HK-2 (cell line): ENCODE data around the gene VKORC1.

ENCODE experiments used
- DNase-seq: peaks from one replicate; pipeline ENCODE4 v3.0.0-alpha.2; 2018; ENCODE audit not compliant: unreplicated experiment

VKORC1 gene

DNA sequence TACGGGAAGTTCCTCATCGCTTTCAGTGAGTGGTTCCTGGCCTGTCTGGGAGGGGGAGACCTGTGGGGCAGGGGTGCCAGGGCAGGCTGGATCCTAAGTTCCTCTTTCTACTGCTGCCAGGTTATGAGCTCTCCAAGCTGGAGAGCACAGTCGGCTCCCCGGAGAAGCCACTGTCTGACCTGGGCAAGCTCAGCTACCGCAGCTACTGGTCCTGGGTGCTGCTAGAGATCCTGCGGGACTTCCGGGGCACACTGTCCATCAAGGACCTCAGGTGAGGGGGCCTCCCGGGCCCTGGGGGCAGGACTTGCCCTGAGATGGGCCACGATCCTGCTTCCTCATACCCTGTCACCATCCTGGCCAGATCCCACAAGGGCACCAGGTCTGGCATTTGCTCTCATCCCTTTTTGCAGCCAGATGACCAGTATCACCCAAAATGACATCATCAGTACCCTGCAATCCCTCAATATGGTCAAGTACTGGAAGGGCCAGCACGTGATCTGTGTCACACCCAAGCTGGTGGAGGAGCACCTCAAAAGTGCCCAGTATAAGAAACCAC lies 35.8 kb upstream of the VKORC1 start:
- no peak for DNase-seq

DNA sequence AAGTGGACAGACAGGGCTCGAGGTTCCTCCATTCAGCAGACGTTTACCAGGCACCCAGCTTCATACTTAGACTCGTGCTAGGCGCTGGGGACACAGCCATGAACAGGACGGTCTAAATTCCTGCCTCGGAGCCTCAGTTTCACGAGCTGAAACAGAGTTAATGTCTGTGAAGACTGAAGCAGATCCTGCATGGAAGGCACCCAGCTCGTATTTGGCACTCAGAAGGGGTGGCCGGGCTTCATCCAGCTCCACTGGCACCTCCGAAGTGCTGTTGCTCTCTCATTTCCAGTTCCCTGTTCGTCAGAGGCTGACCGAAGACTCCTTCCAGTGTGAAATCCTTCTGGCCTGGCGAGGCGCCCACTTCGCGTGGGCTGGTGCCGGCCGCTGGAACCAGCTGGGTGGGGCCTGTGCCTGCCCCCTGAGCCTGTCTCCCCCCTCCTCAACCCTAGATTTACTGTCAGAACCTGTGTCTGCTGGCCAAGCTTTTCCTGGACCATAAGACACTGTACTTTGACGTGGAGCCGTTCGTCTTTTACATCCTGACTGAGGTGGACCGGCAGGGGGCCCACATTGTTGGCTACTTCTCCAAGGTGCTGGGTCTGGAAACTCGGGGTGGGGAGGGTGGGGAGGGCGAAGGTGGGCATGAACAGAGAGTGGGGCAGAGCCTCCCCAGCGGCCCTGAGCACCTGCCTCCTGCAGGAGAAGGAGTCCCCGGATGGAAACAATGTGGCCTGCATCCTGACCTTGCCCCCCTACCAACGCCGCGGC lies 35.2 kb upstream of the VKORC1 start:
- no peak for DNase-seq

GRCh38 chr16:31128711-31129567 lies 34.3 kb upstream of the VKORC1 start:
- DNase-seq: no peak

DNA sequence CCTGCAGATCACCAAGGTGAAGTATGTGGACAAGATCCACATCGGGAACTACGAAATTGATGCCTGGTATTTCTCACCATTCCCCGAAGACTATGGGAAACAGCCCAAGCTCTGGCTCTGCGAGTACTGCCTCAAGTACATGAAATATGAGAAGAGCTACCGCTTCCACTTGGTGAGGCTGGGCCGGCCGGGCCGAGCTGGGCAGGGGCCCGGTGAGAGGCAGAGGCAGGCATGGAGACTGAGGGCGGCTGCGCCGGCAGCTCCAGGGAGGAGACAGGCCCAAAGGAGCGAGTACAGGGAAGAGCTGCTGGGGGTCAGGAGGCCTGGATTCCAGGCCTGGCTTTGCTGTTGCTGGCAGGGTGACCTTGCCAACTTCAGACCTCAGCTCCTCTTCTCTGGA lies 32.6 kb upstream of the VKORC1 start:
- DNase-seq: no peak

DNA sequence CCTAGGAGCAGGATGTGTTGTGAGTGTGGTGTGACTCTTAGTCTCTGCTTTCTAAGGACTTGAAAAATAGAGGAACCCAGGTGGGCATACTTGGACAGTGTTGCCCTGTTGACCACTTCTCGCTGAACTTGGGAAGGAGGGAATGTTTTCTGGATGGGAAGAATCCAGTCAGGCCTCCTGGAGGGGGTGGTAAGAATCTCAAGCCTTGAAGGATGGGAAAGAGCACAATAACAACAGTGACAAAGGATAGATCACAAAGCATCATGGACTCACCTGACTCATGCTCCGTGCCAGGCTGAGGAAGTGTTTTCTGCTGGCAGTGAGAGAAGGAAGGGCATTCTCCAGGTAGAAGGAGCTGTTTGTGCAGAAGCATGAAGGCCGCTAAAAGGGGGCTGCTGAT lies 31.2 kb upstream of the VKORC1 start:
- no peak for DNase-seq

DNA sequence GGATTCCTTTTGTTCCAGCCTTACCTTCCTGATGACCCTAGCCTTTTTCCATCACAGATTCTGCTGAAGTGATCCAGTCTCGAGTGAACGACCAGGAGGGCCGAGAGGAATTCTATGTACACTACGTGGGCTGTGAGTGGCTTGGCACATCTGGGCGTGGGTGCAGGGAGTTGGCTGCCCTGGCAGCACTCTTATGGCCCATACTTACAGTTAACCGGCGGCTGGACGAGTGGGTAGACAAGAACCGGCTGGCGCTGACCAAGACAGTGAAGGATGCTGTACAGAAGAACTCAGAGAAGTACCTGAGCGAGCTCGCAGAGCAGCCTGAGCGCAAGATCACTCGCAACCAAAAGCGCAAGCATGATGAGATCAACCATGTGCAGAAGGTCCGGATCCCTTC lies 25.5 kb upstream of the VKORC1 start:
- DNase-seq: no peak

- no peak for DNase-seq
Observed at GRCh38 chr16:31118223-31119155, 23.9 kb upstream of the VKORC1 start.

- peak; percentile 99 for DNase-seq
Observed at GRCh38 chr16:31117384-31118222, 23.0 kb upstream of the VKORC1 start, which contains the start of gene KAT8. TSS of gene KAT8 (plus strand) at chr16:31117664. CDS start at chr16:31117682, 18 bp downstream.

DNA sequence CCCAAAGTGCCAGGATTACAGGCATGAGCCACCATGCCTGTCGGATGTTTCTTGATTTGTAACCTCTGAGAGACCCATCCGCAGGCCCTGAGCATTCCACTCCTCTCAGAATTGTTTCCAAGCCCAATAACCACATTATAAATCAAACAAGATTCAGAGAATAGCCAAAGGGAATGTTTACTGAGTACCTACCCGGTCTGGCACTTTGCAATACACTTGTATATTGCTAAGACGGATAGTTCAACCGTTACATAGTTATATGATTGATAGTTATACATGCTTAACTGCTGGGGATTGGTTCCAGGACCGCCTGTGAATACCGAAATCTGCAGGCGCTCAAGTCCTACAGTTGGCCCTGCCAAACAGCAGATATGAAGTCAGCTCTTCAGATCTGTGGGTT lies 19.9 kb upstream of the VKORC1 start:
- DNase-seq: no peak

DNA sequence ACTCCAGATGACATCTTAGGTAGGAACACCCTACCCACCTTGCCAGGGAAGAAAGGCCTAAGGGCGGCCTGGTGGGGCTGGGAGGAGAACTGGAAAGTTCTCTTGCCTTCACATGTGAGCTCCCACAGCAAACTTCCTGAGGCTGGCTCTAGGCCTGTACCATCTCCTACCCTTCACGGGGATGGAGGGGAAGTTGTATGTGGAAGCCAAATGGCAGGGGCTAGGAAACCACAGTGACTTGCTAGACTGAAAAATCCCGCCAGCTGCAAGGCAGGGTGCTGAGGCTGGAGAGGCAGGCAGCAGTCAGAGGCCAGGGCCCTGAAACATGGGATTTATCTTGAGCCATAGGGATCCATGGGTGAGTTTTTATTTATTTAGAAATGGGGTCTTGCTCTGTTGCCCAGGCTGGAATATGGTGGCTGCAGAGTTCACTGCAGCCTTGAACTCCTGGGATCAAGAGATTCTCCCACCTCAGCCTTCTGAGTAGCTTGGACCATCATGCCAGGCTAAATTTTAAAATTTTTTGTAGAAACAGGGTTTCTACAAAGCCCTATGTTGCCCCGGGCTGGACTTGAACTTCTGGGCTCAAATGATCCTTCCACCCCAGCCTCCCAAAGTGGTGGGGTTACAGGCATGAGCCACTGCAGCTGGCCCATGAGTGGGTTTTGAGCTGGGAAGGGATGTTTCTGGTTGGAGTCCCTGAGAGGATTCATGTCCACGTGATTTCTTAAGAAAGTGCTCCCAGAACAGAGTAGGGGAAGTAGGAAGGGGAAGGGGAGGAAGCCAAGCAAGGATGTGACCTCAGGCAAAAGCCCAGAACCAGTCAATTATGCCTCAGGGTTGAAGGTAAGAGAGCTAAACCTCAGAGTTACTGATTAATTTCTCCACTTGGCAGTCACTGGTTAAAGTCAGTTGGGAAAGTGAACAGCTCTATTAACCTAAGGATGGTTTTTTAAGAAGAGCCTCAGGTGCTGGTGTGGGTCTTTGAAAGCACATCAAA lies 18.8 kb upstream of the VKORC1 start:
- peak; percentile 71 for DNase-seq

DNA sequence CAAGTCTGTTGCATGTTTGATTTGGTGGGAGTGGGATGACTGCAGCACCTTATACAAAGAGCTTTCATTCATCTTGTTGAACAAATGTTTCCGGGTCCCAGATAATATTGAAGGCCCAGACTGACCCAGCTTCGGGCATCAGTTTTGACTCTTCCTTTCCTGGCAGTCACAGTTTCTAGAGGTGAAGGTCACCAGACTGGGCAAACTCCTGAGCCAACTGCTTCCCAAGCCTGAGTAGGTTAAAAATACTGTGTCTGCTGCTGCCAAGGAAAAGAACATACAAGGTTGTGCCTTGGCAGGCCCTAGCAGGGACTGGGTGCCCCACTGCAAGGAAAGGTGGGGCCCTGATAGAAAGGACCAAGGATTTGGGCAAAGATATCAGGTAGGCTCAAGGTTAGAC lies 18.1 kb upstream of the VKORC1 start:
- no peak for DNase-seq

- DNase-seq: no peak
Observed at GRCh38 chr16:31111881-31112466, 17.4 kb upstream of the VKORC1 start.

DNA sequence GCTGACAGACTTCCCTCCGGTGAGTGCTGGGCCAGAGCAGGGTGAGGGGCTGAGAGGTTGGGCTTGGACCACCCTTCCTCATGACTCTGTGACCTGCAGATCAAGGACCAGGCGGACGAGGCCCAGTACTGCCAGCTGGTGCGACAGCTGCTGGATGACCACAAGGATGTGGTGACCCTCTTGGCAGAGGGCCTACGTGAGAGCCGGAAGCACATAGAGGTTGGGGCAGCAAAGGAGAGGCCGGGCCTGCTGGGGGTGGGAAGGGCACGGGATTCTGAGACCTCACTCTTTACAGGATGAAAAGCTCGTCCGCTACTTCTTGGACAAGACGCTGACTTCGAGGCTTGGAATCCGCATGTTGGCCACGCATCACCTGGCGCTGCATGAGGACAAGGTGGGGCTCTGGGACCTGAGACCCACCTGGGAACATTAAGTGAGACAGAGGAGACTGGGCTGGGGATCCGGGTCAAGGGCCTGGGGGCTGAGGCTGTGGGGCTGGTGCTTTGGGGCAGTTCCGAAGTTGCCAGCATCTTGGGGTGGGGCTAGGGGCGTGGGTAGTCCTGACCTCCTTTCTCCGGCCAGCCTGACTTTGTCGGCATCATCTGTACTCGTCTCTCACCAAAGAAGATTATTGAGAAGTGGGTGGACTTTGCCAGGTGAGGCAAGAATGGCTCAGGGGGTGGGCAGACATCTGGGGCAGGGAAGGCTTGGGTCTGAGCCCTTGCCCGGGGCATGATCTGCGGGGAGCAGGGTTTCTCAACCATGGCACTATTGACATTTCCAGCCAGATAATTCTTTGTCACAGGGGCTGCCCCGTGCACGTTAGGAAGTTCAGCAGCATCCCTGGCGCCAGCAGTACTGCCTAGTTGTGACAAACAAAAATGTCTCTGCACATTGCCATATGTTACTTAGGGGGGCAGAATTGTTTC lies 15.8 kb upstream of the VKORC1 start:
- DNase-seq: no peak

- DNase-seq: no peak
Observed at GRCh38 chr16:31109622-31110021, 15.0 kb upstream of the VKORC1 start.

DNA sequence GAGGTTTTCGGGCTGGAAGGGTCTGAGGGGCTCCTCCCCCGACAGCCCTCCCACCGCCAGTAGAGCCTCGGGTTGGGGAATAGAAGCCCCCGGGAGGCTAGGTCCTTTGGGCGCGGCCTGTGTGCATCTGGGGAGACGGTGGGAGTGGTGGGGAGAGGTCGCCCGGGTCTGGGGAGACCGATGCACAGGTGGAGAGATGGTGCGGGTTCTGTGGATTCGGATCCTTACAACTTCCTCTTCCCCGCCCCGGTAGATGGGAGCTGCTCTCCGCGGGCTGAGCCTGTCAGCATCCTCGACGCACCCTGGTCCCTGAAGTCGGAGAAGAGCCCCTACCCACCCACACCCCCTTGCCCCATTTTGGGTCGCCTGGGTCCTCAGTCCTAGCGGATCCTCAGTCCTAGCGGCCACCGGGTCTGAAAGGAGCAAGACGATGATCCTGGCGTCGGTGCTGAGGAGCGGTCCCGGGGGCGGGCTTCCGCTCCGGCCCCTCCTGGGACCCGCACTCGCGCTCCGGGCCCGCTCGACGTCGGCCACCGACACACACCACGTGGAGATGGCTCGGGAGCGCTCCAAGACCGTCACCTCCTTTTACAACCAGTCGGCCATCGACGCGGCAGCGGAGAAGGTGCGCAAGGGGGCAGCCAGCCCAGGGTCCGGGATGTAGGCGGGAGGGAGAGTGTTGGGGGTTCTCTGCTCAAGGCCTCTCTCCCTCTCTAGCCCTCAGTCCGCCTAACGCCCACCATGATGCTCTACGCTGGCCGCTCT lies 14.4 kb upstream of the VKORC1 start:
- DNase-seq: no peak

- DNase-seq: peak; percentile 87
Observed at GRCh38 chr16:31108035-31108793, 13.6 kb upstream of the VKORC1 start, which contains the start of gene BCKDK. TSS of gene BCKDK (plus strand) at chr16:31108386. CDS start at chr16:31109224, 838 bp downstream.
